Esophagus muscularis mucosa (tissue), 4 donors: ENCODE results near the gene DBP. TPM values are rescaled to one million over a fixed set of nuclear protein-coding genes. Genes with fewer than 3 reads are reported as not detected.
A peak's percentile ranks its signal among the peaks of the same experiment; 100 is the strongest.
"Not testable (repeated sequence)": the region's sequence is repeated elsewhere in the genome, so short reads cannot be mapped to it uniquely, and the experiment has no call there.

Experiments
- DNase-seq: peaks from one replicate; pipeline ENCODE4 v3.0.0-alpha.2; 2017; ENCODE audit errors: extremely low spot score
- H3K27ac ChIP-seq, 4 donors: fragments of 200-600 bp; sonication (generic); replicated peaks in 1 of 4; 1 replicate in 3 of 4; 2 replicates in 1 of 4; pipeline ENCODE4 v1.5.1; 2016 to 2019; ENCODE audit warnings: mild to moderate bottlenecking in 1 of 4
- H3K27me3 ChIP-seq, 4 donors: fragments of 200-600 bp; sonication (generic); one replicate each; pipeline versions ENCODE4 v1.5.1 to v1.6.0; 2016 to 2019
- H3K36me3 ChIP-seq, 4 donors: fragments of 200-600 bp; sonication (generic); one replicate each; pipeline ENCODE4 v1.5.1; 2016 to 2019
- H3K4me1 ChIP-seq, 4 donors: fragments of 200-600 bp; sonication (generic); one replicate each; pipeline ENCODE4 v1.5.1; 2016 to 2019
- H3K4me3 ChIP-seq, 4 donors: fragments of 200-600 bp; sonication (generic); 1 replicate in 2 of 4; 2 replicates in 2 of 4; pipeline ENCODE4 v1.5.1; 2016 to 2019; ENCODE audit warnings: mild to moderate bottlenecking in 4 of 4, moderate library complexity in 1 of 4
- H3K9me3 ChIP-seq, 4 donors: fragments of 200-600 bp; sonication (generic); 1 replicate in 3 of 4; 2 replicates in 1 of 4; pipeline ENCODE4 v1.5.1; 2016 to 2019
- EP300 ChIP-seq: sonication (generic); formaldehyde crosslinking; IDR thresholded peaks from one replicate; pipeline ENCODE4 v1.6.1; 2017; ENCODE audit warnings: antibody characterized with exemption
- POLR2A ChIP-seq: fragments of 450-650 bp; IDR thresholded peaks from one replicate; pipeline ENCODE4 v1.6.1; 2017; ENCODE audit warnings: antibody characterized with exemption, moderate library complexity, mild to moderate bottlenecking, low read depth
- POLR2AphosphoS5 ChIP-seq, 2 donors: sonication (generic); formaldehyde crosslinking; IDR thresholded peaks; one replicate each; pipeline ENCODE4 v1.6.1; 2017; ENCODE audit warnings: antibody characterized with exemption in 2 of 2
- WGBS: methylation state at CpG from one replicate; pipeline ENCODE4 v1.1.5; 2018; 5-methylcytosine and 5-hydroxymethylcytosine counted together
- intact Hi-C: fragments of 100-400 bp; cut with DNase I; formaldehyde crosslinking; loops from one replicate; pipeline ENCODE4 v1.15.1; 2023
- total RNA-seq, 4 donors: library from RNA; depleted of rRNA; stranded (reverse); fragments of >200 nt; gene quantifications; one replicate each; pipeline versions ENCODE4 v1.1.0 to v1.2.1, GENCODE V29; 2016
- TF ChIP-seq, protein P1 (sequence below), 3 experiments: fragments of 200-600 bp in 2 of 3; fragments of 450-650 bp in 1 of 3; sonication (generic) in 2 of 3; IDR thresholded peaks; one replicate each; pipeline ENCODE4 v1.5.1; 2017 to 2019; ENCODE audit warnings: antibody characterized with exemption in 3 of 3, mild to moderate bottlenecking in 2 of 3, moderate library complexity in 1 of 3

Gene DBP
- total RNA-seq, 4 donors from 2014 or later, result 3.0 to 9.3 (median 7.2) TPM

DNA sequence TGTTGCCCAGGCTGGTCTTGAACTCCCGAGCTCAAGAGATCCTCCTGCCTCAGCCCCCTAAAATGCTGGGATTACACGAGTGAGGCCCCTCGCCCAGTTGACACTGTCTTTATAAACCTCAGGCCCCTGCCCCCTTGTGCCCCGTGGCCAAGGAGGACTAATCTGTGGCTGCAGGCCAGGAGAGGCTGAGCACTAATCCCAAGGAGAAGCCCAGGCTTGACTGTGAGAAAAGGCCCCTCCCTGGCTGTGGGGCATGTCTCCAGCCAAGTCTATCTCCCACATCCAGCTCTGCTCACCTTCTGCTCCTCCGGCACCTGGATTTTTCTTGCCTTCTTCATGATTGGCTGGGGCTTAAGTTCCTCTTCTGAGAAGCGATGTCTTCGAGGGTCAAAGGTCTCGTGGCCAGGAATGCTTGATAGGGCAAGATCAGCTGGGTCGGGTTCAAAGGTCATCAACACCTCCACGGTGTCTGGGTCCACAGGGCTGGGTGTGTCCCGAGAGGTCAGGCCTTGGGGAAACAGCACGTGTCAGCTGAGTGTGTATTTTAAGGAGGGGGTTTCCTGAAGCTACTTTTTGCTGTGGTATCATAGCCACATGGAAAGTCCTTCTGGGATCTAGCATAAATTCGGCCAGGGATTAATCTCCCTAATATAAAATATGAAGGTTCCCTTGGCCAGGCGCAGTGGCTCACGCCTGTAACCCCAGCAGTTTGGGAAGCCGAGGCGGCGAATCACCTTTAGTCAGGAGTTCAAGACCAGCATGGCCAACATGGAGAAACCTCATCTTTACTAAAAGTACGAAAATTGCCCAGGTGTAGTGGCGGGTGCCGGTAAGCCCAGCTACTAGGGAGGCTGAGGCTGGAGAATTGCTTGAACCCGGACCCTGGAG lies 3.8 kb downstream of the DBP start:
- Histone ChIP-seq H3K27me3 (no peaks in the 10 kb centered on the region), H3K4me1 (peaks cover 64 to 90% (median 86%) of the 10 kb centered on the region in 4 donors), H3K9me3 (no peaks in the 10 kb centered on the region), H3K27ac (peak overlapping the region; percentile 95 to 100 (median 96)), H3K36me3 (peaks cover 0 to 35% (median 0%) of the 10 kb centered on the region in 4 donors), H3K4me3 (peak overlapping the region in 3 of 4 donors; percentile 78 to 81 (median 79))
- no peak for DNase-seq
- no peak for TF ChIP-seq EP300
- no peak for TF ChIP-seq POLR2A
- TF ChIP-seq, protein P1, sequence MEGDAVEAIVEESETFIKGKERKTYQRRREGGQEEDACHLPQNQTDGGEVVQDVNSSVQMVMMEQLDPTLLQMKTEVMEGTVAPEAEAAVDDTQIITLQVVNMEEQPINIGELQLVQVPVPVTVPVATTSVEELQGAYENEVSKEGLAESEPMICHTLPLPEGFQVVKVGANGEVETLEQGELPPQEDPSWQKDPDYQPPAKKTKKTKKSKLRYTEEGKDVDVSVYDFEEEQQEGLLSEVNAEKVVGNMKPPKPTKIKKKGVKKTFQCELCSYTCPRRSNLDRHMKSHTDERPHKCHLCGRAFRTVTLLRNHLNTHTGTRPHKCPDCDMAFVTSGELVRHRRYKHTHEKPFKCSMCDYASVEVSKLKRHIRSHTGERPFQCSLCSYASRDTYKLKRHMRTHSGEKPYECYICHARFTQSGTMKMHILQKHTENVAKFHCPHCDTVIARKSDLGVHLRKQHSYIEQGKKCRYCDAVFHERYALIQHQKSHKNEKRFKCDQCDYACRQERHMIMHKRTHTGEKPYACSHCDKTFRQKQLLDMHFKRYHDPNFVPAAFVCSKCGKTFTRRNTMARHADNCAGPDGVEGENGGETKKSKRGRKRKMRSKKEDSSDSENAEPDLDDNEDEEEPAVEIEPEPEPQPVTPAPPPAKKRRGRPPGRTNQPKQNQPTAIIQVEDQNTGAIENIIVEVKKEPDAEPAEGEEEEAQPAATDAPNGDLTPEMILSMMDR (IDR thresholded peaks at IDR 0.05), result no peak
- no peak for TF ChIP-seq POLR2AphosphoS5 (IDR thresholded peaks at IDR 0.05)
- 73% methylated on average over 18 of the region's 22 CpGs for WGBS
- intact Hi-C loops, result no loop called here

DNA sequence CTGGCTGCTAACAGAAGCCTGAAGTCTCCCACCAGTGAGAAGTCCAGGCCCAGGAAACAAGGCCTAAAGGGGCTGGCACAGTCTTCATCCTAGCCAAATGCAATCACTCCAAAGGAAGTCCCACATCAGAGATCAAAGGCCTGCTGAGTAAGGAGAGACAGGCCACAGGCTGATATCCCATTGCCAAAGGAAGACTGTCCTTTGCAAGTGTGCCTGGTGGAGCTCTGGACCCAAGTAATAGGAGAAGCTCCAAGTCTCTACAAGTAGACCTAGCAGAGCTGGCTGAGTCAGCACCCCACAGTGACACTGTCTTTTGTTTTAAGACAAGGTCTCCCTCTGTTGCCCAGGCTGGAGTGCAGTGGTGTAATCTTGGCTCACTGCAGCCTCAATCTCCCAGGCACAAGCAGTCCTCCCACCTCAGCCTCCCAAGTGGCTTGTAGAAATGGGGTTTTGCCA lies 4.5 kb downstream of the DBP start:
- Histone ChIP-seq H3K9me3 (no peaks in the 10 kb centered on the region), H3K4me1 (peaks cover 63 to 86% (median 83%) of the 10 kb centered on the region in 4 donors), H3K36me3 (peaks cover 0 to 42% (median 0%) of the 10 kb centered on the region in 4 donors), H3K27me3 (no peaks in the 10 kb centered on the region), H3K4me3 (no peak overlapping the region), H3K27ac (peak overlapping the region; percentile 95 to 100 (median 96))
- TF ChIP-seq EP300 (no peak), POLR2A (no peak), POLR2AphosphoS5 (IDR thresholded peaks at IDR 0.05) (no peak)
- TF ChIP-seq, protein P1 (IDR thresholded peaks at IDR 0.05), result no peak
- DNase-seq, result no peak
- intact Hi-C loops, result no loop called here

- intact Hi-C loops, H3K27me3 ChIP-seq, H3K4me3 ChIP-seq, H3K9me3 ChIP-seq, DNase-seq: not testable (repeated sequence)
- WGBS, result 91% methylated on average over 11 of the region's 11 CpGs
- H3K4me1 ChIP-seq, result peaks cover 63 to 85% (median 83%) of the 10 kb centered on the region in 4 donors
- H3K27ac ChIP-seq, result peak overlapping the region in 3 of 4 donors; percentile 95 to 100 (median 97)
- peaks cover 0 to 46% (median under 1%) of the 10 kb centered on the region in 4 donors for H3K36me3 ChIP-seq
Measured at GRCh38 chr19:48632286-48632685, 4.9 kb downstream of the DBP start.

DNA sequence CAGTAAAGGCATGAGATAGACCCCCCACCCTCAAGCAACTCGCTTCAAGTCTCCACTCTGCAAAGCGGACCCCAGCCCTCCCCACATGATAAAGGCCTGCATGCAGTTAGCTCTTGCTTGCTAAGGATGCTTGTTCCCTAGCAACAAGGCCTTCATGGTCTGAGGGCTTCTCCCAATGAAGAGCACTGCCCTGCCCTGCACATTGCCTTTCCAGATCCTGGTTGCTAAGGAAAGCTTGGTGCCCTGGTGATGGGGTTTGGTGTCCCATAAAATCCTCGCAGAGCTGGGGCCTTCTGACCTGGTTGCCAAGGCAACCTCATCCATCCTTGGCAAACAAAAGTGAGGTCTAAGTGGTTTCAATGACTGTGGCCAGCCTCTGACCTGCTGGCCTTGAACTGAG lies 6.0 kb downstream of the DBP start:
- no peaks in the 10 kb centered on the region for H3K27me3 ChIP-seq
- TF ChIP-seq EP300 (no peak), POLR2A (no peak), POLR2AphosphoS5 (IDR thresholded peaks at IDR 0.05) (no peak)
- TF ChIP-seq, protein P1 (IDR thresholded peaks at IDR 0.05), result no peak
- H3K36me3 ChIP-seq, result peaks cover 0 to 54% (median 6%) of the 10 kb centered on the region in 4 donors
- peak overlapping the region; percentile 78 to 100 (median 90) for H3K27ac ChIP-seq
- H3K4me3 ChIP-seq, result peak overlapping the region in 2 of 4 donors; percentile 8 to 38
- intact Hi-C loops, result no loop called here
- no peaks in the 10 kb centered on the region for H3K9me3 ChIP-seq
- WGBS, result 56% methylated on average over 2 of the region's 3 CpGs
- no peak for DNase-seq
- peaks cover 54 to 75% (median 73%) of the 10 kb centered on the region in 4 donors for H3K4me1 ChIP-seq

GRCh38 chr19:48630296-48631063 lies 6.7 kb downstream of the DBP start:
- no peak for DNase-seq

More at GRCh38 chr19:48630296-48631063, 6.7 kb downstream of the DBP start:
- Histone ChIP-seq H3K9me3 (no peaks in the 10 kb centered on the region), H3K4me1 (peaks cover 50 to 73% (median 70%) of the 10 kb centered on the region in 4 donors), H3K4me3 (peak overlapping the region; percentile 2 to 38 (median 8)), H3K27ac (peak overlapping the region; percentile 78 to 100 (median 90)), H3K27me3 (no peaks in the 10 kb centered on the region), H3K36me3 (peaks cover 0 to 61% (median 12%) of the 10 kb centered on the region in 4 donors)
- TF ChIP-seq, protein P1 (IDR thresholded peaks at IDR 0.05), result peak in 2 of 3 experiments; percentile 19 to 24
- TF ChIP-seq POLR2A (no peak), EP300 (no peak), POLR2AphosphoS5 (IDR thresholded peaks at IDR 0.05) (peak; percentile 42 to 85)
- intact Hi-C loops, result no loop called here
- whole genome bisulfite sequencing, result 13% methylated on average over 35 of the region's 47 CpGs
